Measurements from ENCODE around the gene LY9. TPM values are rescaled to one million over a fixed set of nuclear protein-coding genes. Genes with fewer than 3 reads are reported as not detected.

Gene LY9
- total RNA-seq, 1 donor from 2014 or later = not detected

- Mint-ChIP-seq H3K4me1 (peaks cover 8% of the 10 kb centered on the region), H3K27me3 (ENCODE audit: insufficient read depth, low read depth) (peaks cover 3% of the 10 kb centered on the region)
- TF ChIP-seq, protein P1, sequence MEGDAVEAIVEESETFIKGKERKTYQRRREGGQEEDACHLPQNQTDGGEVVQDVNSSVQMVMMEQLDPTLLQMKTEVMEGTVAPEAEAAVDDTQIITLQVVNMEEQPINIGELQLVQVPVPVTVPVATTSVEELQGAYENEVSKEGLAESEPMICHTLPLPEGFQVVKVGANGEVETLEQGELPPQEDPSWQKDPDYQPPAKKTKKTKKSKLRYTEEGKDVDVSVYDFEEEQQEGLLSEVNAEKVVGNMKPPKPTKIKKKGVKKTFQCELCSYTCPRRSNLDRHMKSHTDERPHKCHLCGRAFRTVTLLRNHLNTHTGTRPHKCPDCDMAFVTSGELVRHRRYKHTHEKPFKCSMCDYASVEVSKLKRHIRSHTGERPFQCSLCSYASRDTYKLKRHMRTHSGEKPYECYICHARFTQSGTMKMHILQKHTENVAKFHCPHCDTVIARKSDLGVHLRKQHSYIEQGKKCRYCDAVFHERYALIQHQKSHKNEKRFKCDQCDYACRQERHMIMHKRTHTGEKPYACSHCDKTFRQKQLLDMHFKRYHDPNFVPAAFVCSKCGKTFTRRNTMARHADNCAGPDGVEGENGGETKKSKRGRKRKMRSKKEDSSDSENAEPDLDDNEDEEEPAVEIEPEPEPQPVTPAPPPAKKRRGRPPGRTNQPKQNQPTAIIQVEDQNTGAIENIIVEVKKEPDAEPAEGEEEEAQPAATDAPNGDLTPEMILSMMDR (IDR thresholded peaks at IDR 0.05) = no peak
- no peak for TF ChIP-seq EZH2 (IDR thresholded peaks at IDR 0.05)
- no peak for TF ChIP-seq EZH2phosphoT487 (IDR thresholded peaks at IDR 0.05)
Observed at GRCh38 chr1:160755461-160755860, 40.5 kb upstream of the LY9 start.

DNA sequence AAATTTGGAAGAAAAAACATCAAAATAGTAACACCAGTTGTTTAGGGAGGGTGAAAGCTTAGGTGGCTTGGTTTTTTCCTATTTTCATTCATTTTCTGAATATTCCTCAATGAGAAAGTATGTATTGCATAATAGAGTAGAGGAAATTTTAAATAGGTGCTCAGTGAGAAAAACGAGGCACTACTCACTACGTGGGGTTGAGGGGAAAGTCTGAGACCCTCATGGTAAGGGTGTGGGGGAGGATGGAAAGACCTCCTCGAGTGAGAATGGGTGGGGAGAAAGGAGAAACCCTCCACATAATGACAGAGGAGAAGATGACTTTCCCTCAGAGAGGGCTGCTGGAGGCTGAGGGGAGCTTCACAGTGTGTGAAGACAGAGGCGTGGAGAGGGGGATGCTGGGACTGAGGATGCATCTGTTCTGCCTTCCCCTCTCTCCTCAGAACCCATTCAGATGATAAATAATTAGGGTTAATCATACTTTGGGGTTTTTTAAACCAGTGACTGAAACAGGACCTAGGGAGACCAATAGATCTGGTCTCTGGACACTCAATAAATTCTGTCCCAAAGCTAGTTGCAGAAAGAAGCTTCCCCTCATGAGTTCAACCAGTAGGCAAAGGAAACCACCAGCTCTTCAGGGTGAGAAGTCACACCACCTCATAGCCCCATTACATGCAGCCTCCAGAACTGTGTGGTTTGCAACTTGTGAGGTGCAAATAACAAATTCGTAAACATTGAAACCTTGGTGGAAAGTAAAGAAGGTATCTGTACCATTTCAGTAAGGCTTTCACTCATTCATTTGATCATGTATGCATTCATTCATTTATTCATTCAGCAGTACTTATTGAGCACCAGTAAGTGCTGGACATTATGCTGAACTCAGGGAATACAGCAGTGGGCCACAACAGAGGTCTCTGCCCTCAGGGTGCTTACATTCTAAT, 39.8 kb upstream of the LY9 start:
- Histone ChIP-seq H3K9me3 (ENCODE audit: low read depth) (no peaks in the 10 kb centered on the region), H3K79me2 (ENCODE audit: low read depth) (no peaks in the 10 kb centered on the region), H3K9ac (no peak overlapping the region), H3K4me1 (no peaks in the 10 kb centered on the region), H3K4me2 (no peak overlapping the region), H2AFZ (replicated peaks) (no peak overlapping the region), H4K20me1 (ENCODE audit: low read depth) (no peaks in the 10 kb centered on the region), H3K27me3 (no peaks in the 10 kb centered on the region), H3K4me3 (no peak overlapping the region), H3K27ac (no peak overlapping the region), H3K36me3 (no peaks in the 10 kb centered on the region), H3F3A (ENCODE audit: low read depth) (no peaks in the 10 kb centered on the region)
- H3K4me1 Mint-ChIP-seq = peaks cover 8% of the 10 kb centered on the region
- no peak overlapping the region for H3K27ac Mint-ChIP-seq
- peaks cover 3% of the 10 kb centered on the region for H3K27me3 Mint-ChIP-seq (ENCODE audit: insufficient read depth, low read depth)
- H3K9me3 Mint-ChIP-seq = no peaks in the 10 kb centered on the region
- H3K4me3 Mint-ChIP-seq = no peak overlapping the region
- no peak for TF ChIP-seq EZH2 (IDR thresholded peaks at IDR 0.05)
- TF ChIP-seq, protein P1 (IDR thresholded peaks at IDR 0.05) = no peak
- TF ChIP-seq EZH2phosphoT487 (IDR thresholded peaks at IDR 0.05) = no peak
- no peaks in the 10 kb centered on the region for H3K36me3 Mint-ChIP-seq
- DNase-seq (ENCODE audit: low spot score) = no peak

More at GRCh38 chr1:160755461-160755860, 40.5 kb upstream of the LY9 start:
- no peaks in the 10 kb centered on the region for H3K4me1 ChIP-seq
- H3K4me3 Mint-ChIP-seq = no peak overlapping the region
- no peaks in the 10 kb centered on the region for H3F3A ChIP-seq (ENCODE audit: low read depth)
- H3K4me2 ChIP-seq = no peak overlapping the region
- H4K20me1 ChIP-seq (ENCODE audit: low read depth) = no peaks in the 10 kb centered on the region
- H2AFZ ChIP-seq (replicated peaks) = no peak overlapping the region
- H3K9ac ChIP-seq = no peak overlapping the region
- H3K27me3 ChIP-seq = no peaks in the 10 kb centered on the region
- no peaks in the 10 kb centered on the region for H3K79me2 ChIP-seq (ENCODE audit: low read depth)
- H3K27ac ChIP-seq = no peak overlapping the region
- no peaks in the 10 kb centered on the region for H3K9me3 Mint-ChIP-seq
- H3K36me3 ChIP-seq = no peaks in the 10 kb centered on the region
- H3K4me3 ChIP-seq = no peak overlapping the region
- no peak overlapping the region for H3K27ac Mint-ChIP-seq
- H3K9me3 ChIP-seq (ENCODE audit: low read depth) = no peaks in the 10 kb centered on the region
- no peak for DNase-seq (ENCODE audit: low spot score)
- H3K36me3 Mint-ChIP-seq = no peaks in the 10 kb centered on the region

- H3K4me2 ChIP-seq = no peak overlapping the region
Observed at GRCh38 chr1:160756849-160757201, 39.1 kb upstream of the LY9 start.

More at GRCh38 chr1:160756849-160757201, 39.1 kb upstream of the LY9 start:
- no peak overlapping the region for H3K9ac ChIP-seq
- no peaks in the 10 kb centered on the region for H3K4me1 ChIP-seq
- no peaks in the 10 kb centered on the region for H3K9me3 ChIP-seq (ENCODE audit: low read depth)
- DNase-seq (ENCODE audit: low spot score) = no peak
- Mint-ChIP-seq H3K27ac (no peak overlapping the region), H3K4me3 (no peak overlapping the region), H3K27me3 (ENCODE audit: insufficient read depth, low read depth) (no peaks in the 10 kb centered on the region), H3K9me3 (no peaks in the 10 kb centered on the region), H3K36me3 (no peaks in the 10 kb centered on the region), H3K4me1 (peaks cover 8% of the 10 kb centered on the region)
- TF ChIP-seq, protein P1 (IDR thresholded peaks at IDR 0.05) = no peak
- TF ChIP-seq EZH2 (IDR thresholded peaks at IDR 0.05) (no peak), EZH2phosphoT487 (IDR thresholded peaks at IDR 0.05) (no peak)
- H3K79me2 ChIP-seq (ENCODE audit: low read depth) = no peaks in the 10 kb centered on the region
- no peaks in the 10 kb centered on the region for H3K27me3 ChIP-seq
- H3K27ac ChIP-seq = no peak overlapping the region
- no peaks in the 10 kb centered on the region for H4K20me1 ChIP-seq (ENCODE audit: low read depth)
- H3K36me3 ChIP-seq = no peaks in the 10 kb centered on the region
- H3K4me3 ChIP-seq = no peak overlapping the region
- H3F3A ChIP-seq (ENCODE audit: low read depth) = no peaks in the 10 kb centered on the region
- no peak overlapping the region for H2AFZ ChIP-seq (replicated peaks)

All from neural progenitor cell (in vitro differentiated cells).